ENCODE results near the gene OAF.

OAF gene

GRCh38 chr11:120212259-120212878 is 1.5 kb downstream of the OAF start:
- peak overlapping the region; percentile 76 for H3K4me3 ChIP-seq (ENCODE audit: low read length)
- no peak for TF ChIP-seq CTCF (conservative IDR thresholded peaks at IDR 0.05; ENCODE audit: low read length)
- DNase-seq (ENCODE audit: low read depth) = no peak

- DNase-seq (ENCODE audit: low read depth) = no peak
- H3K4me3 ChIP-seq (ENCODE audit: low read length) = peak overlapping the region; percentile 76
- no peak for TF ChIP-seq CTCF (conservative IDR thresholded peaks at IDR 0.05; ENCODE audit: low read length)
These were observed 2.1 kb downstream of the OAF start for GRCh38 chr11:120212926-120213325.

- DNase-seq (ENCODE audit: low read depth) = no peak
- TF ChIP-seq CTCF (conservative IDR thresholded peaks at IDR 0.05; ENCODE audit: low read length) = no peak
- H3K4me3 ChIP-seq (ENCODE audit: low read length) = no peak overlapping the region
These were observed 3.7 kb downstream of the OAF start for GRCh38 chr11:120214581-120214980.

GRCh38 chr11:120215634-120216033 is 4.8 kb downstream of the OAF start:
- H3K4me3 ChIP-seq (ENCODE audit: low read length) = no peak overlapping the region
- DNase-seq (ENCODE audit: low read depth) = peak; percentile 24

GRCh38 chr11:120216426-120217102 is 5.7 kb downstream of the OAF start:
- no peak for TF ChIP-seq CTCF (conservative IDR thresholded peaks at IDR 0.05; ENCODE audit: low read length)
- no peak for DNase-seq (ENCODE audit: low read depth)
- no peak overlapping the region for H3K4me3 ChIP-seq (ENCODE audit: low read length)

More at GRCh38 chr11:120215634-120216033, 4.8 kb downstream of the OAF start:
- TF ChIP-seq CTCF (conservative IDR thresholded peaks at IDR 0.05; ENCODE audit: low read length) = no peak

GRCh38 chr11:120217526-120217925 is 6.7 kb downstream of the OAF start:
- TF ChIP-seq CTCF (conservative IDR thresholded peaks at IDR 0.05; ENCODE audit: low read length) = no peak
- no peak for DNase-seq (ENCODE audit: low read depth)
- no peak overlapping the region for H3K4me3 ChIP-seq (ENCODE audit: low read length)

All from AG10803 (cell line).